Erythroblast (primary cell): Measurements from ENCODE around the gene EXT2.

ENCODE experiments used
- GATA1 ChIP-seq: IDR thresholded peaks from 2 replicates; pipeline ENCODE4 v1.6.1; 2011; ENCODE audit warnings: low read depth, mild to moderate bottlenecking, control low read depth, low read length, moderate library complexity
- POLR2A ChIP-seq: IDR thresholded peaks from 2 replicates; pipeline ENCODE4 v1.6.1; 2011; ENCODE audit warnings: mild to moderate bottlenecking, low read length

DNA sequence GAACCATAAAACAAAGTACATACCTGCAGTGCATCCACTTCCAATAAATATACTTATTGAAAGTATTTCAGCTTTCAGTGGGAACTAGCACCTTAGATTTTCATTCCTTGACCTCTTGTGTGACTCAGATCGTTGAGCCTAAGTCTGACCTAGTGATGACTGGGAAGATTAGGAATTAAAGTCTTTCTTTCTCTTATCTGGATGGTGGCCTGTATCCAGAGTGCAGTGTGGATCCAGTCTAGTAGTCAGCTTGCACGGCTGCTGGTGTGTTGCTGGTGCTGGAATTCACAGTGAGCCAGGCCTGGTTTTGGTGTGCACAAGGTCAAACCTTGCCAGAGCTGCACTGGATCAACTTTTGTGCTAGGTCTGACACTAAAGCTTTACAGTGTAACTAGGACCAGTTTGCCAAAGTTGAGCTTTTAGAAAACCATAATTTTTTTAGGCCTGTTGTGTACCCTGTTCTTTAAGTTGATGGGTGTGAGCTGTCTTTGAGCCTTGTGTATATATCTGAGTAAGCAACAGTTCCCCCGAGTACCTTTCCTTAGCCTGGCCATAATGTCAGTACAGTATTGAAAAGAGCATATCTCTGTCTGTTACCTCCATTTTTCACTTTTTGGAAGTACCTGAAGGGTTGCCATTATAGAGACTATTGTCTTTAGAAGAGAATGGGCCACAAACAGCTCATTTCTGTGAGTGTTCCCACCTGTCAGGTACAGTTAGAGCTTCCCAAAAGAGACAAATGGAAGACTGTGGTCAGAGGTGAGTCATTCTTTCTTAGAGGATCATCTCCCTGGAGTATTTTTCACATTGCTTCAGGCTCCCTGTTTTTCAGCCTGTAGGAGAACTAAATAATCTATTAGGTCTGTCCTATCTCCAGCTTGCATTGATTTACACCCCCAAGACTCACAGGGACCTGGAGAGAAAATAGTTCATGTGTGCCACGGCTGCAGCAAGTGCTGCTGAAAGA is 124.6 kb downstream of the EXT2 start:
- TF ChIP-seq POLR2A (no peak), GATA1 (no peak)
